Stimulated activated CD4-positive, alpha-beta T cell treated with anti-CD3 and anti-CD28 coated beads, Interleukin-4, amount 100 ng/mL, for 24 hours (primary cell): ENCODE measurements around the gene PTPRQ.

Experiments
- DNase-seq: peaks from one replicate; pipeline ENCODE4 v3.0.0-alpha.2; 2020

The PTPRQ gene

GRCh38 chr12:80707830-80708258 is 263.8 kb downstream of the PTPRQ start:
- no peak for DNase-seq

GRCh38 chr12:80708259-80708974 is 264.4 kb downstream of the PTPRQ start:
- DNase-seq = no peak

GRCh38 chr12:80708975-80709328 is 264.9 kb downstream of the PTPRQ start:
- no peak for DNase-seq

GRCh38 chr12:80709811-80710726 is 266.0 kb downstream of the PTPRQ start:
- DNase-seq = no peak

- DNase-seq = no peak
These were observed 266.9 kb downstream of the PTPRQ start for GRCh38 chr12:80710727-80711449.

- DNase-seq = no peak
These were observed 267.8 kb downstream of the PTPRQ start for GRCh38 chr12:80711866-80712265.

GRCh38 chr12:80712866-80713265 is 268.8 kb downstream of the PTPRQ start:
- DNase-seq = no peak

GRCh38 chr12:80713419-80713818 is 269.4 kb downstream of the PTPRQ start:
- no peak for DNase-seq

GRCh38 chr12:80714055-80714454 is 270.0 kb downstream of the PTPRQ start:
- DNase-seq = no peak

- no peak for DNase-seq
These were observed 270.8 kb downstream of the PTPRQ start for GRCh38 chr12:80714846-80715245.

- DNase-seq = no peak
These were observed 271.7 kb downstream of the PTPRQ start for GRCh38 chr12:80715713-80716249.

GRCh38 chr12:80716696-80717469 is 272.8 kb downstream of the PTPRQ start, which contains the start of gene MYF5:
TSS of gene MYF5 (plus strand) at chr12:80716912. CDS start at chr12:80717064, 152 bp downstream.
- DNase-seq = no peak

GRCh38 chr12:80717856-80718255 is 273.8 kb downstream of the PTPRQ start:
- DNase-seq = no peak

- DNase-seq = no peak
These were observed 276.5 kb downstream of the PTPRQ start for GRCh38 chr12:80720516-80720915.

GRCh38 chr12:80721326-80721725 is 277.3 kb downstream of the PTPRQ start:
- DNase-seq = no peak
